A172 (cell line): ENCODE measurements around the gene CCNI. TPM values are rescaled to one million over a fixed set of nuclear protein-coding genes. Genes with fewer than 3 reads are reported as not detected.
"Not testable (repeated sequence)": the region's sequence is repeated elsewhere in the genome, so short reads cannot be mapped to it uniquely, and the experiment has no call there.

Source experiments
- DNase-seq: peaks from one replicate; pipeline ENCODE4 v3.0.0-alpha.2; 2015; ENCODE audit warnings: low spot score
- total RNA-seq: library from RNA; depleted of rRNA; stranded (reverse); fragments of >200 nt; shearing (Covaris generic); gene quantifications from 2 replicates; pipeline ENCODE4 v1.2.3, GENCODE V29; 2014

The CCNI gene
- total RNA-seq, 1 experiment from 2014 or later: 56.5 TPM

DNA sequence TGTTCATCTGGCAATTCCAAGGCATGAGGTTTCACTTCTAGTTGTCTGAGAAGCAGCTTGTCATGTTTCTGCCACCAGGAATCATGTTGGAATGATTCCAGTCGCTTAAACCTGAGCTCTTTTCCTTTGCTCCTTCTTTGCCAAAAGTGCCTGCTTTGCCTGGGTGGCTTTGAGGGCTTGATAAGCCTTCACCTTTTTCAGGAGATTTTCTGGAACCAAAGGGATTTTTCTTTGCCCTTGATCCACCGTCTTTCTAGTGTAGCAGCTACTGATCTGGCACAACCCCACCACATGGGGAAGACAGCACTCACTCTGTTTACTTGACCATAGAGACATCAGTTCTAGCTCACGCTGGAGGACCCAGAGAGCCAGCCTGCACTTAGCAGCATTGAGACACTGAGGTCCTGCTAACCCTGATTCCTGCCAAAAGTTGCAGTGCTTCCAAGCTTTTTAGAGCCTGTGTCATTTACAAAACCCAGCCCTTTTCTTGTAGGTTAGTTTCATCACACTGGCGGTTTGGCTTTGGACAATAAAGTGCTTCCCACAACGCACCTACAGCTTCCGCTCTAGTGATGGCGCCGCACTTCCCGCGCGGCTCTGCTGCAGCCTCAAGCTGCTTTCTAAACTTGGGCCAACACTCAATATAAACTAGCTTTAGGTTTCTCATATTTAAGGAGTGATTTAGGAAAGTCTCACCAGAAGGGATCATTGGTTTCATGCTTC, 7.3 kb upstream of the CCNI start:
- DNase-seq: no peak

DNA sequence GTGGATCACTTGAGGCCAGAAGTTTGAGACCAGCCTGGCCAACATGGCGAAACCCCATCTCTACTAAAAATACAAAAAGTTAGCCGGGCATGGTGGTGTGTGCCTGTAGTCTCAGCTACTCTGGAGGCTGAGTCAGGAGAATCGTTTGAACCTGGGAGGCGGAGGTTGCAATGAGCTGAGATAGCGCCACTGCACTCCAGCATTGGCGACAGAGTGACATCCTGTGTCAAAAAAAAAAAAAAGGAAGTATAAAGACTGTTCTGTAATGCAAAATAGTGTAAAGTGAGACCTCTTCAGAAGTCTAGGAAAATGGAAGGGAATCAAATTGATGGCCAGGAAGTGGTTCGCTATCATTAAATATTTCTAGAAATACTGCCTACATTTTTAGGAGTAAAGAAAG, 5.0 kb upstream of the CCNI start:
- DNase-seq: not testable (repeated sequence)

DNA sequence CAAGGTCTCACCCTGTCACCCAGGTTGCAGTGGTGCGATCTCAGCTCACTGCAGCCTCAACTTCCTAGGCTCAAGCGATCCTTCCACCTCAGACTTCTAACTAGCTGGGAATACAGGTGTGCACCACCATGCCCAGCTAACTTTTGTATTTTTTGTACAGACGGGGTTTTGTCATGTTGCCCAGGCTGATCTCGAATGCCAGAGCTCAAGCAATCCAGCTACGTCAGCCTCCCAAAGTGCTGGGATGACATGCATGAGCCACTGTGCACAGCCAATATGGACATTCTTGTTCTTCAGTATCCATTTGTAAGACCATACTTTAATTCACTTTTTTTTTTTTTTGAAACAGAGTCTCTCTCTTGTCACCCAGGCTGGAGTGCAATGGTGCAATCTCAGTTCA, 3.5 kb upstream of the CCNI start:
- no peak for DNase-seq

- no peak for DNase-seq
Observed at GRCh38 chr4:77078401-77078800, 2.6 kb upstream of the CCNI start.

- no peak for DNase-seq
Observed at GRCh38 chr4:77076889-77077635, 1.3 kb upstream of the CCNI start.

DNA sequence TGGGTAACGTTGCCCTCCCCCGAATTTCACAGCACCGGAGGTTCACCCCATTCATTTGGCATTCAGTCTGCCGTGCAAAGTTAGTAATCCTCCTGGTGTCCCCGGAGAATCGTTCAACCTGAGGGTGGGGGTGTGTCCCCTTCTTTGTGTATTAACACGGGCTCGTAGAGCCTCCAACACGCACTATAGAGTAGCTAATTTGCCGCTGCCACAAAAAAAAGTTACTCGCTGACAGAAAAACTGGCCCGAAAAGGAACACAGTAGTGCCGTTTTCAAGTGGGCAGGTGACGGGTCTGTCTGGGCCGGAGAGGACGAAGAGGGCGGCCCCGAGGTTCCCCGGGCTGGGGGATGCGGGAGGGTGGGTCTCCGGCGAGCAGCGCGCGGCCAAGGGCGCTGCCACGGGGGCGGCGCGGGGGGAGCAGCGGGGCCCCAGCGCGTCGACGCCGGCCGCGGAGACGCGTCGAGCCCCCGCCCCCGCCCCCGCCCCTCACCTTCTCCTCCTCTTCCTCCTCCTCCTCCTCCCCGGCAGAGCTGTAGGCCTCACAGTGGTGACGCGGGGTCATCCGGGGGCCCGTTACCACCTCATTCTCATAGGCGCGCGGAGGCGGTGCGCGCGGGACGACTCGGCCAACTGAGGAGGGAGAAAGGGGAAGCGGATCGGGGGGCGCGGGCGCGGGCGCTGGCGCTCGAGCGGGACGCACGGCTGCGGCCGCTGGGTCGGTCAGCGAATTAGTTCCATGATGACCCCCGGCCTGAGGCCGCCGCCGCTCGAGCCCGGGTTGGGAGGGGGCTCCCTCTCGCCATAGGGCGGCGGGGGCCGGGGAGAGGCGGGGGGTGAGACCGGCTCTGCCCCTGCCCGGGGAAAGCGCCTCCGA, 571 bp downstream of the CCNI start:
- DNase-seq: peak; percentile 37

DNA sequence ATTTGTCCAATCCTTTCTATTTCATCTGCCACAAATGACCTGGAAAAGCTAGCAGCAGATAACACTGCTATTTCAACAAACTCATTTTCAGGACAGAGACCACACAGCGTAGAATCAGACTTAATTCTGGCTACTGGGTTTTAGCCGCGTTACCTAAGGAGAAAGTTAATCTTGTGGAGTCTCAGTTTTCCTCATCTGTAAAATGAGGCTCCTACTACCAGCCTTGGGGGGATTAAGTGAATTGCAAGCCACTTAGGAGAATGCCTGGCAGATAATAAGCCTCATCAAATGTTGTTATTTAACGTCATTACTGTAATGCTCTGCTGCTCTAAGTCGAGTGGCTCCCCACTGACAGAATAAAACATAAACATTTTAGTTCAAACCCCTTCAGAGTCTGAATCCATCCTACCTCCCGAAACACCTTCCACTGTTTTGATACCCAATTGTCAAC, 1.4 kb downstream of the CCNI start:
- DNase-seq: no peak

DNA sequence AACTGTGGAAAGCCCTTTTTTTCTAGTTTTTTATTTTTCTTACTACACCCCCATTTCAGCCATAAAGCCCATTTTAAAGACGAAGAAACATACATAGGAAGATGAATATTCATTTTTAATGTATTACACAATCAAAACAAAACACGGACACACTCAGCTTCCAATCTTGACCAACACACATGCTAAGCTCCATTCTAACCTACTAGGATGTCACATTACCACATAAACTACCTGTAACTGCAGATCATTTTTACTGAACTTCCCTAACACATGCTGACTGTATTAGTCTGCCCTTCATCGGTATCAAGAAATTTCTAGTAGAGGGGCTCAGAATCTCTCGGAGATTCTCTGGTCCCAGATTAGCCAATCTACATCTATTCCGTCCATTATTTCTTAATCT, 1.8 kb downstream of the CCNI start:
- DNase-seq: no peak

- DNase-seq: no peak
Observed at GRCh38 chr4:77073106-77073809, 2.5 kb downstream of the CCNI start.

DNA sequence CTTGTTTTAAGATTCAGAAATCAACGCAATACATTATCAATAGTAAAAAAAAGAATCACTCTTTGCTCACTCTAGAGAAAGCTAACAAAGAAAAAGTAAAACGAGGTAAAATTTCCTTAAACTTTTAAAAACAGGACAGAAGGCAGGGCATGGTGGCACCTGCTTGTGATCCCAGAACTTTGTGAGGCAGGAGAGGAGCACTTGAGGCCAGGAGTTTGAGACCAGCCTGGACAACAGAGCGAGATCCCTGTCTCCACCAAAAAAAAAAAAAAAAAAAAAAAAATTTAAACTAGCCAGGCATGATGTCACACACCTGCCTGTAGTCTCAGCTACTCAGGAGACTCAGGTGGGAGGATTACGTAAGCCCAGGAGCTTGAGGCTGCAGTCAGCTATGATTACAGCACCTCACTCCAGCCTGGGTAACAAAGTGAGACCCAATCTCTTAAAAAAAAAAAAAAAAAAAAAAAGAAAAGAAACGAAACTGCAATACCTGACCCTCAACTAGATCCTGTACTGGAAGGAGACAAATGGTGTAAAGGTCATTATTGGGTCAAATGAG, 3.5 kb downstream of the CCNI start:
- DNase-seq: no peak

DNA sequence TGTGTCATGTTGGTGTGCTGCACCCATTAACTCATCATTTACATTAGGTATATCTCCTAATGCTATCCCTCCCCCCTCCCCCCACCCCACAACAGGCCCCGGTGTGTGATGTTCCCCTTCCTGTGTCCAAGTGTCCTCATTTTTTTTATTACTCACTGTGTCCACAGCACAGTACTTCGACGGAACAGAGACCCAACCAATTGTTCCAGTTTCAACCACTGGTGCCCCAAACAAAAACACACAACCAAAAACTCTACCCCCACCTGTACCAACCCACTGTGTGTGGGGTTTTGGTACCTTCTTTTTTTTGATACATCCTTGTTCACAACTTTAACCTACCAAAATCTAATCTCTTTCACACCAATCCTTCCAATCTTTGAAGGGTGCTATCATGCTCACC, 6.3 kb downstream of the CCNI start:
- DNase-seq: not testable (repeated sequence)

DNA sequence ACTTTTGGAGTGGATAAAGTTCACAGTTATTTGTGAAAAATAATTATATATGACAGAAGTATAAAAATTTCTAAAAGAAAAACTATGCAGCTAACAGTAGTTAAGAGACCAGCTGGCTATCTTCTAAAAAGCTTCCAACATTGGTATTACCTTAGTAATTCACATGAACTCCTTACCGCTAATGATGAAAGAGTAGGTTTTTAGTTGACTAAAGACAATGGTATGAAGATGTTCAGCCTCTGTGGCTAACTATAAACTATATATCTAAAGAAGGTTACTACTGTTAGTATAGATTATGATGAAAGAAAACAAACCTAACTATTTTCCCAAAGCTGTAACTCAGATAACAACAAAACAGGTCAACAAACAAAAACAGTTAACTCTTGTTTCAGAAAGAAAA, 10.4 kb downstream of the CCNI start:
- no peak for DNase-seq

DNA sequence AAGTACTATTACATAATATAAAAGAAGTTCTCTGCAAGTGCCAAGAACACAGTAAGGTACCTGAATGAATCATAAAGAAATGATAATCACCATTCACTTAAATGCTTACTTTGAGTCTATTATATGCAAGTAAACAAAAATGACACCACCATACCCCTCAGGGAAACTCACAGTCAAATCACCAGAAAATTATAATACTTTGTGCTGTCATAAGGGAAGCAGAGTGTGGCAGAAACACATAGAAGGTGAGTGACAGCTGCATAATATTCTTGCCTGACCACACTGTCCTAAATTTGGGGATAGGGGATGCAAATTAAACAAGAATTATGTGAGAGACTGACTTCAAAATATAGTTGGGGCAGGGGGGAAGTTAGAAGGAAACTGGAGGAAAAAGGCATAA, 12.9 kb downstream of the CCNI start:
- DNase-seq: no peak

DNA sequence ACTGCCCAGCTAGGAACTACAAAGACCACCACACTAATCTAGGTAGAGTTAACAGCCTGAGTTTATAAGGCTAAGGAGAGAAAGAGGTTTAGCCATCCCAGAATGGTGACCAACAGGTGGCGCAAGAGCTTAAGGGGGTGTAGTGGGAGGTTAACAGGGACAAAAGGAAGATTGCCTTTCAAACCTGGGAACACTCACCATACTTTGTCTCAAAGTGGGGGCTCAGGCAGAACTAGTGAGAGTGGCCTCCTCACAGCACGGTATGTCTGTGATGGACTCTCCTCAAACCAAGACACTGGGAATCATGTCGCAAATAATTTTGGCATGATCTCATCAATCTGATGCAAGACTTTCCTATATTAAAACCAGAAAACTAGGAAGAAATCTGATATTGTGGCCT, 23.4 kb downstream of the CCNI start:
- peak; percentile 40 for DNase-seq

DNA sequence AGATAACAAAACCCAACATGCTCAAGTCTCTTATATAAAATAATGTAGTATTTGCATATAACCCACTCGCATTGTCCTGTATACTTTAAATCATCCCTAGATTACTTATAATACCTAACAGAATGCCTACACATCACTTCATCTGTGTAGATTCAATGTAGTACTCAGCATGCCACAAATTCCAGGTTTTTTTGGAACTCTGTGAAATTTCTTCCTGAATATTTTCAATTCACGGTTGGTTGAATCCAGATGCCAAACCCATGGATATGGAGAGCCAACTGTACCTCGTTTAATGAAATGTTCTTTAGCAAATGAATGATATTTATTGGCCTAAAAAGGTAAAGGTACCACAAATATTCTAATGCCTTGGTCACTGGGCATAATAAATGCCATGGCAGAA, 24.8 kb downstream of the CCNI start:
- DNase-seq: no peak

- DNase-seq: no peak
Observed at GRCh38 chr4:77047037-77047436, 28.8 kb downstream of the CCNI start.

DNA sequence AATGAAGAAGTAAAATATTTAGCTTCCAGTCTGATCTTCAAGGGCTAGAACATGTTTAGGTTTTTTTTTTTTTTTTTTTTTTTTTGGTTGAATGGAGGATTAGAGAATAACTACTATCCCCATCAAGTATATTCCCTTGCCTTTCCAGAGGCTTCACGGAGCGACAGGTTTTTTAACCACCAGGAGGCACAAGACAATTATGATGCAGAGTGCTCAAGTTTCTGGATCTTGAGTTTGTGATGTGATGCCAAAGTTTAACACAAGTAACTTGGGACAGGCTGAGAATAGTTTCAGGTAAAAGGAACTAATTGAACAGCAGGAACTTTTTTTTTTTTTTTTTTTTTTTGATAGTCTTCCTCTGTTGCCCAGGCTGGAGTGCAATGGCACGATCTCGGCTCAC, 30.3 kb downstream of the CCNI start:
- no peak for DNase-seq

GRCh38 chr4:77044461-77045150, 31.2 kb downstream of the CCNI start:
- peak; percentile 24 for DNase-seq

DNA sequence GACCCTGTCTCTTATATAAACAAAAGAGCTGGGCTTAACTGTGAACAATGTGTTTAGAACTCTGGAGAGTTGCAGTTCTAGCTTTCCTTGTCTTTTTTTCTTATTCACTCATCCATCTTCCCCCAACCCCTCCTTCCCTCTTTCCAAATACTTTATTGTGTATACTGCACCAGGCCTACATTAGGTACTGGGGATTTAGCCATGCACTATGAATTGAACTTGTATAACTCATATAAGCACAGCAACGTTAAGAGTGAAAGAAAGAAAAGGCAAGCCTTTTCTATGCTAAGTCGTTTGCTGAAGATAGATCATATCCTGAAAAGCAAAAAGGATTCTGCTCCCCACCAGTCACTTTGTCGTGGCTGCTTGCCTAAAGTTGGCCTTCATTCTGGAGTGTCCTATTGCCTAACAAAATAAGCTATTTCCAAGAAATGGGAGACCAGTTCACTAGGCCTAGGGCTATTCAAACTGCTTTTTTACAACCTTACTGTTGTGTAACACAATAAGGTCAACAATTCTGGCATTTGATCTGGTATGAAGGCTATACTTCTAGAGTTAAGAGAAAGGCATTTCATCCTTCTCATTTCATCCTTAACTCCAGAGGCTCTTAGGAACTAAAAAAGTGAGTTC, 32.2 kb downstream of the CCNI start:
- no peak for DNase-seq
